Skeletal muscle tissue (tissue), 4 donors: ENCODE data around the gene VTN. TPM values are rescaled to one million over a fixed set of nuclear protein-coding genes. Genes with fewer than 3 reads are reported as not detected.

Experiments
- H3K27ac ChIP-seq: one replicate; pipeline ENCODE4 v1.7.0; 2013; ENCODE audit warnings: mild to moderate bottlenecking, low read depth, low read length, inconsistent platforms
- H3K27me3 ChIP-seq, 3 donors: one replicate each; pipeline ENCODE4 v1.7.0; 2013; ENCODE audit warnings: low read length in 3 of 3; ENCODE audit not compliant: control insufficient read depth in 3 of 3, insufficient read depth in 3 of 3
- H3K36me3 ChIP-seq, 3 donors: one replicate each; pipeline ENCODE4 v1.7.0; 2013; ENCODE audit warnings: low read length in 3 of 3; ENCODE audit not compliant: control insufficient read depth in 3 of 3, insufficient read depth in 3 of 3
- H3K4me1 ChIP-seq, 3 donors: one replicate each; pipeline ENCODE4 v1.7.0; 2013; ENCODE audit warnings: low read length in 3 of 3, mild to moderate bottlenecking in 3 of 3; ENCODE audit not compliant: control insufficient read depth in 3 of 3, insufficient read depth in 3 of 3
- H3K4me3 ChIP-seq, 3 donors: one replicate each; pipeline ENCODE4 v1.7.0; 2013; ENCODE audit warnings: low read length in 3 of 3
- H3K9ac ChIP-seq, 3 donors: one replicate each; pipeline ENCODE4 v1.7.0; 2013; ENCODE audit warnings: low read length in 3 of 3, mild to moderate bottlenecking in 3 of 3, moderate library complexity in 2 of 3, low read depth in 1 of 3
- H3K9me3 ChIP-seq, 3 donors: one replicate each; pipeline ENCODE4 v1.7.0; 2013; ENCODE audit warnings: low read length in 3 of 3; ENCODE audit not compliant: control insufficient read depth in 3 of 3
- total RNA-seq: library from RNA; depleted of rRNA; stranded (reverse); fragments of >200 nt; gene quantifications from one replicate; pipeline ENCODE4 v1.2.3, GENCODE V29; 2014
- donor health status: Osteomylitis.

VTN gene
- total RNA-seq, 1 donor from 2014 or later, result 0.52 TPM

- peak overlapping the region; percentile 56 to 83 (median 64) for H3K9ac ChIP-seq
- H3K36me3 ChIP-seq, result peaks cover 14 to 19% (median 16%) of the 10 kb centered on the region in 3 donors
- H3K4me1 ChIP-seq, result peaks cover 17 to 21% (median 18%) of the 10 kb centered on the region in 3 donors
- H3K27ac ChIP-seq, result no peak overlapping the region
- peak overlapping the region; percentile 80 to 87 (median 85) for H3K4me3 ChIP-seq
- no peaks in the 10 kb centered on the region for H3K9me3 ChIP-seq
- H3K27me3 ChIP-seq, result no peaks in the 10 kb centered on the region
Measured at GRCh38 chr17:28404812-28405570, 34.9 kb upstream of the VTN start.

- peak overlapping the region in 2 of 3 donors; percentile 8 to 64 for H3K9ac ChIP-seq
- H3K9me3 ChIP-seq, result no peaks in the 10 kb centered on the region
- no peaks in the 10 kb centered on the region for H3K27me3 ChIP-seq
- peaks cover 16 to 22% (median 17%) of the 10 kb centered on the region in 3 donors for H3K36me3 ChIP-seq
- peaks cover 17 to 21% (median 18%) of the 10 kb centered on the region in 3 donors for H3K4me1 ChIP-seq
- H3K4me3 ChIP-seq, result peak overlapping the region in 1 of 3 donors; percentile 30
- no peak overlapping the region for H3K27ac ChIP-seq
Measured at GRCh38 chr17:28404461-28404811, 34.3 kb upstream of the VTN start.

GRCh38 chr17:28404007-28404406, 33.9 kb upstream of the VTN start:
- H3K27ac ChIP-seq, result no peak overlapping the region
- peaks cover 20 to 26% (median 21%) of the 10 kb centered on the region in 3 donors for H3K36me3 ChIP-seq
- H3K4me1 ChIP-seq, result peaks cover 17 to 21% (median 18%) of the 10 kb centered on the region in 3 donors
- H3K9me3 ChIP-seq, result no peaks in the 10 kb centered on the region
- no peaks in the 10 kb centered on the region for H3K27me3 ChIP-seq
- H3K4me3 ChIP-seq, result no peak overlapping the region
- H3K9ac ChIP-seq, result peak overlapping the region in 1 of 3 donors; percentile 8

- peaks cover 17 to 29% (median 22%) of the 10 kb centered on the region in 3 donors for H3K4me1 ChIP-seq
Measured at GRCh38 chr17:28402844-28403243, 32.7 kb upstream of the VTN start.

GRCh38 chr17:28402224-28402630, 32.1 kb upstream of the VTN start:
- H3K9me3 ChIP-seq, result no peaks in the 10 kb centered on the region
- no peak overlapping the region for H3K4me3 ChIP-seq
- no peak overlapping the region for H3K9ac ChIP-seq
- no peaks in the 10 kb centered on the region for H3K27me3 ChIP-seq
- no peak overlapping the region for H3K27ac ChIP-seq
- H3K36me3 ChIP-seq, result peaks cover 27 to 31% (median 29%) of the 10 kb centered on the region in 3 donors
- peaks cover 17 to 29% (median 22%) of the 10 kb centered on the region in 3 donors for H3K4me1 ChIP-seq

More at GRCh38 chr17:28402844-28403243, 32.7 kb upstream of the VTN start:
- H3K27ac ChIP-seq, result no peak overlapping the region
- H3K9me3 ChIP-seq, result no peaks in the 10 kb centered on the region
- no peak overlapping the region for H3K4me3 ChIP-seq
- no peaks in the 10 kb centered on the region for H3K27me3 ChIP-seq
- H3K36me3 ChIP-seq, result peaks cover 27 to 31% (median 28%) of the 10 kb centered on the region in 3 donors
- H3K9ac ChIP-seq, result no peak overlapping the region

GRCh38 chr17:28399808-28400207, 29.7 kb upstream of the VTN start:
- Histone ChIP-seq H3K27ac (no peak overlapping the region), H3K36me3 (peaks cover 35 to 40% (median 36%) of the 10 kb centered on the region in 3 donors), H3K27me3 (no peaks in the 10 kb centered on the region), H3K4me1 (peaks cover 2 to 12% (median 8%) of the 10 kb centered on the region in 3 donors), H3K4me3 (no peak overlapping the region), H3K9ac (no peak overlapping the region), H3K9me3 (no peaks in the 10 kb centered on the region)

- peaks cover 0 to 8% (median 4%) of the 10 kb centered on the region in 3 donors for H3K4me1 ChIP-seq
- H3K36me3 ChIP-seq, result peaks cover 35 to 40% (median 36%) of the 10 kb centered on the region in 3 donors
- H3K27me3 ChIP-seq, result no peaks in the 10 kb centered on the region
- H3K4me3 ChIP-seq, result no peak overlapping the region
- peak overlapping the region in 1 of 3 donors; percentile 33 for H3K9ac ChIP-seq
- H3K9me3 ChIP-seq, result no peaks in the 10 kb centered on the region
- no peak overlapping the region for H3K27ac ChIP-seq
Measured at GRCh38 chr17:28398280-28398981, 28.3 kb upstream of the VTN start.

- no peak overlapping the region for H3K27ac ChIP-seq
- no peak overlapping the region for H3K9ac ChIP-seq
- peaks cover 0 to 8% (median 4%) of the 10 kb centered on the region in 3 donors for H3K4me1 ChIP-seq
- H3K27me3 ChIP-seq, result no peaks in the 10 kb centered on the region
- no peaks in the 10 kb centered on the region for H3K9me3 ChIP-seq
- H3K4me3 ChIP-seq, result no peak overlapping the region
- H3K36me3 ChIP-seq, result peaks cover 35 to 37% (median 36%) of the 10 kb centered on the region in 3 donors
Measured at GRCh38 chr17:28397687-28398279, 27.7 kb upstream of the VTN start.

- no peak overlapping the region for H3K4me3 ChIP-seq
- no peaks in the 10 kb centered on the region for H3K27me3 ChIP-seq
- H3K4me1 ChIP-seq, result peaks cover 0 to 8% (median 4%) of the 10 kb centered on the region in 3 donors
- H3K27ac ChIP-seq, result no peak overlapping the region
- H3K9me3 ChIP-seq, result no peaks in the 10 kb centered on the region
- H3K9ac ChIP-seq, result no peak overlapping the region
- H3K36me3 ChIP-seq, result peaks cover 35 to 36% (median 36%) of the 10 kb centered on the region in 3 donors
Measured at GRCh38 chr17:28397275-28397674, 27.2 kb upstream of the VTN start.
